Body of pancreas (tissue), 4 donors: ENCODE data around the gene PILRA.

Experiments
- CTCF ChIP-seq, 7 experiments: fragments of 450-650 bp in 4 of 7; fragments of 200-600 bp in 3 of 7; sonication (generic) in 3 of 7; IDR thresholded peaks; one replicate each; pipeline ENCODE4 v1.5.1; 2016 to 2019; ENCODE audit warnings: antibody characterized with exemption in 7 of 7
- POLR2A ChIP-seq, 3 donors: fragments of 450-650 bp; IDR thresholded peaks; one replicate each; pipeline ENCODE4 v1.6.1; 2016; ENCODE audit warnings: antibody characterized with exemption in 3 of 3, mild to moderate bottlenecking in 2 of 3

GRCh38 chr7:100352984-100353684 is 20.2 kb upstream of the PILRA start:
- TF ChIP-seq CTCF (IDR thresholded peaks at IDR 0.05) = no peak
- TF ChIP-seq POLR2A (IDR thresholded peaks at IDR 0.05) = no peak
